Coronary artery (tissue), 2 donors: ENCODE data around the gene B4GALNT4.
"Not testable (repeated sequence)": the region's sequence is repeated elsewhere in the genome, so short reads cannot be mapped to it uniquely, and the experiment has no call there.

Source experiments
- DNase-seq: peaks from one replicate; pipeline ENCODE4 v3.0.0-alpha.2; 2017; ENCODE audit warnings: low spot score
- H3K27ac ChIP-seq, 2 donors: fragments of 200-600 bp; sonication (generic); one replicate each; pipeline ENCODE4 v1.5.1; 2016 to 2019
- H3K4me3 ChIP-seq: fragments of 200-600 bp; sonication (generic); 2 replicates; pipeline ENCODE4 v1.5.1; 2016; ENCODE audit warnings: mild to moderate bottlenecking, moderate library complexity
- CTCF ChIP-seq: fragments of 200-600 bp; sonication (generic); IDR thresholded peaks from one replicate; pipeline ENCODE4 v1.5.1; 2019; ENCODE audit warnings: antibody characterized with exemption

B4GALNT4 gene

GRCh38 chr11:326842-327580 is 42.3 kb upstream of the B4GALNT4 start:
- Histone ChIP-seq H3K4me3 (peak overlapping the region; percentile 17), H3K27ac (peak overlapping the region; percentile 77 to 88)
- peak; percentile 87 for DNase-seq
- no peak for TF ChIP-seq CTCF

DNA sequence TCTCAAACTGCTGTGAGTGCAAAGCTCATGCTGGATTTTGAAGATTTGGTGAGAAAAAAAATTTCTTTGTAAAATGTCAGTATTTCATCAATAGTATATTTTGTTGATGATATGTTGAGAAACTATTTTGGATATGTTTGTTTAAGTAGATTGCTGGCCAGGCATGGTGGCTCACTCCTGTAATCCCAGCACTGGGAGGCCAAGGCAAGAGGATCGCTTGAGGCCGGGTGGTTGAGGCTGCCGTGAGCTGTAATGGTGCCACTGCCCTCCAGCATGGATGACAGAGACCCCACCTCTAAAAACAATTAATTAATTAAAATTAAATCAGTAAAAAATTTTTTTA is 41.7 kb upstream of the B4GALNT4 start:
- Histone ChIP-seq H3K4me3 (peak overlapping the region; percentile 17), H3K27ac (peak overlapping the region; percentile 77 to 88)
- no peak for DNase-seq
- TF ChIP-seq CTCF, result no peak

GRCh38 chr11:328012-328411 is 41.3 kb upstream of the B4GALNT4 start:
- TF ChIP-seq CTCF, result no peak
- Histone ChIP-seq H3K4me3 (no peak overlapping the region), H3K27ac (no peak overlapping the region)
- peak; percentile 70 for DNase-seq

DNA sequence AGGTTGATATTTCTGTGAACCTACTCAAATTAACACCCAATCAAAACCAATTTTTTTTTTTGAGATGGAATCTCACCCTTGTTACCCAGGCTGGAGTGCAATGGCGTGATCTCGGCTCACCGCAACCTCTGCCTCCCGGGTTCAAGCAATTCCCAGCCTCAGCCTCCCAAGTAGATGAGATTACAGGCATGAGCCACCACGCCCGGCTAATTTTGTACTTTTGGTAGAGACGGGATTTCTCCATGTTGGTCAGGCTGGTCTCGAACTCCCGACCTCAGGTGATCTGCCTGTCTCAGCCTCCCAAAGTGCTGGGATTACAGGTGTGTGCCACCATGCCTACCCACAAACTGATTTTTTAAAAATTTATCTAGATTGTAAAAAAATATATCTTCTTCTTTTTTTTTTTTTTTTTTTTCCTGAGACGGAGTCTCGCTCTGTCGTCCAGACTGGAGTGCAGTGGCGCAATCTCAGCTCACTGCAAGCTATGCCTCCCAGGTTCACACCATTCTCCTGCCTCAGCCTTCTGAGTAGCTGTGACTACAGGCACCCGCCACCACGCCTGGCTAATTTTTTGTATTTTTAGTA is 40.7 kb upstream of the B4GALNT4 start:
- H3K27ac ChIP-seq, H3K4me3 ChIP-seq: not testable (repeated sequence)
- peak; percentile 8 for DNase-seq

- no peak overlapping the region for H3K4me3 ChIP-seq
- no peak for TF ChIP-seq CTCF
- no peak overlapping the region for H3K27ac ChIP-seq
- peak; percentile 28 for DNase-seq
These were observed 39.4 kb upstream of the B4GALNT4 start for GRCh38 chr11:329886-330253.

- Histone ChIP-seq H3K27ac (no peak overlapping the region), H3K4me3 (no peak overlapping the region)
- peak; percentile 69 for DNase-seq
- TF ChIP-seq CTCF, result no peak
These were observed 39.0 kb upstream of the B4GALNT4 start for GRCh38 chr11:330307-330693.

GRCh38 chr11:330694-331357 is 38.5 kb upstream of the B4GALNT4 start:
- no peak overlapping the region for H3K27ac ChIP-seq
- no peak for TF ChIP-seq CTCF
- peak; percentile 66 for DNase-seq
- no peak overlapping the region for H3K4me3 ChIP-seq
